ENCODE data around the gene ADAMTS2.

GRCh38 chr5:179309383-179309670 lies 35.9 kb downstream of the ADAMTS2 start:
- TF ChIP-seq CTCF (IDR thresholded peaks at IDR 0.05) (no peak), POLR2A (IDR thresholded peaks at IDR 0.05) (no peak)
